DND-41 (cell line): Measurements from ENCODE around the gene THOC6.
A peak's percentile ranks its signal among the peaks of the same experiment; 100 is the strongest.

Source experiments
- ATAC-seq: fragments of 200-7000 bp; cut with Tn5 transposase; 3 replicates; pipeline ENCODE4 v1.9.1; 2021; ENCODE audit warnings: low read depth; ENCODE audit not compliant: insufficient read depth
- DNase-seq: peaks from one replicate; pipeline ENCODE4 v3.0.0-alpha.2; 2020
- H2AFZ ChIP-seq: 2 replicates; pipeline ENCODE4 v1.6.0; 2012; ENCODE audit warnings: low read depth, low read length
- H3K27ac ChIP-seq: 2 replicates; pipeline ENCODE4 v1.5.1; 2012; ENCODE audit warnings: low read length, inconsistent platforms
- H3K27me3 ChIP-seq: fragments of 200-600 bp; sonication (generic); 2 replicates; pipeline ENCODE4 v1.6.0; 2012; ENCODE audit warnings: low read length, mild to moderate bottlenecking, inconsistent platforms; ENCODE audit not compliant: insufficient read depth, poor library complexity
- H3K36me3 ChIP-seq: 2 replicates; pipeline ENCODE4 v1.5.1; 2012; ENCODE audit warnings: low read length, inconsistent platforms; ENCODE audit not compliant: insufficient read depth
- H3K4me1 ChIP-seq: 2 replicates; pipeline ENCODE4 v1.5.1; 2012; ENCODE audit warnings: mild to moderate bottlenecking, low read length; ENCODE audit not compliant: insufficient read depth
- H3K4me2 ChIP-seq: 2 replicates; pipeline ENCODE4 v1.6.0; 2012; ENCODE audit warnings: mild to moderate bottlenecking, moderate library complexity, low read length, inconsistent platforms; ENCODE audit not compliant: insufficient read depth
- H3K4me3 ChIP-seq, 2 experiments: fragments of 200-600 bp in 1 of 2; shearing (Covaris generic) in 1 of 2; 2 replicates each; pipeline ENCODE4 v1.5.1; 2012 to 2016; ENCODE audit warnings: inconsistent platforms in 2 of 2, low read length in 2 of 2, mild to moderate bottlenecking in 2 of 2, low read depth in 1 of 2, moderate library complexity in 1 of 2
- H3K79me2 ChIP-seq: 2 replicates; pipeline ENCODE4 v1.6.0; 2012; ENCODE audit warnings: low read length, inconsistent platforms; ENCODE audit not compliant: insufficient read depth
- H3K9ac ChIP-seq: 2 replicates; pipeline ENCODE4 v1.6.0; 2012; ENCODE audit warnings: low read depth, mild to moderate bottlenecking, inconsistent platforms, low read length, moderate library complexity
- H3K9me3 ChIP-seq: 2 replicates; pipeline ENCODE4 v1.5.1; 2012; ENCODE audit warnings: low read length, moderate library complexity, mild to moderate bottlenecking, inconsistent platforms; ENCODE audit not compliant: insufficient read depth, severe bottlenecking
- H4K20me1 ChIP-seq: 2 replicates; pipeline ENCODE4 v1.6.0; 2012; ENCODE audit warnings: low read length; ENCODE audit not compliant: insufficient read depth
- EZH2 ChIP-seq: IDR thresholded peaks from 3 replicates; pipeline ENCODE4 v1.6.1; 2012; ENCODE audit warnings: borderline replicate concordance, low read depth, mild to moderate bottlenecking, moderate library complexity, low read length, inconsistent platforms; ENCODE audit not compliant: severe bottlenecking
- TF ChIP-seq, protein P1 (sequence below): IDR thresholded peaks from 2 replicates; pipeline ENCODE4 v1.5.1; 2012; ENCODE audit warnings: borderline replicate concordance, low read length, moderate library complexity, mild to moderate bottlenecking; ENCODE audit not compliant: poor library complexity, severe bottlenecking; ENCODE audit errors: extremely low read depth

Gene THOC6

DNA sequence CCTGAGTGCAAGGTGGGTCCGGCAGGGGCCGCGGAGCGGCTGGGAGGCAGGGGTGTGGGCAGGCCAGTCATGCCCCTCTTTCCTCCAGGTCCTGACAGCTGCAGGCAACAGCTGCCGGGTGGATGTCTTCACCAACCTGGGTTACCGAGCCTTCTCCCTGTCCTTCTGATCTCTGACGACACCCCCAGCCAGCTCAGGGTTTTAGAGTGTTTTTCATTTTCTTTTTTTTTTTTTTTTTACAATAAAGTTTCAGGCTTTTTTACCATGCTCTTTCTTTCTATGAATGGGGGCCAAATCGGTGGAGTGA, 3.6 kb downstream of the THOC6 start:
- Histone ChIP-seq H3K4me3 (no peak overlapping the region), H3K9me3 (no peaks in the 10 kb centered on the region), H3K27ac (no peak overlapping the region), H2AFZ (no peak overlapping the region), H3K79me2 (peaks cover 12% of the 10 kb centered on the region), H3K4me1 (peaks cover 32% of the 10 kb centered on the region), H3K27me3 (no peaks in the 10 kb centered on the region), H3K9ac (no peak overlapping the region), H3K36me3 (peaks cover 22% of the 10 kb centered on the region), H4K20me1 (peaks cover 22% of the 10 kb centered on the region), H3K4me2 (no peak overlapping the region)
- DNase-seq (no peak), ATAC-seq (no peak)
- TF ChIP-seq, protein P1, sequence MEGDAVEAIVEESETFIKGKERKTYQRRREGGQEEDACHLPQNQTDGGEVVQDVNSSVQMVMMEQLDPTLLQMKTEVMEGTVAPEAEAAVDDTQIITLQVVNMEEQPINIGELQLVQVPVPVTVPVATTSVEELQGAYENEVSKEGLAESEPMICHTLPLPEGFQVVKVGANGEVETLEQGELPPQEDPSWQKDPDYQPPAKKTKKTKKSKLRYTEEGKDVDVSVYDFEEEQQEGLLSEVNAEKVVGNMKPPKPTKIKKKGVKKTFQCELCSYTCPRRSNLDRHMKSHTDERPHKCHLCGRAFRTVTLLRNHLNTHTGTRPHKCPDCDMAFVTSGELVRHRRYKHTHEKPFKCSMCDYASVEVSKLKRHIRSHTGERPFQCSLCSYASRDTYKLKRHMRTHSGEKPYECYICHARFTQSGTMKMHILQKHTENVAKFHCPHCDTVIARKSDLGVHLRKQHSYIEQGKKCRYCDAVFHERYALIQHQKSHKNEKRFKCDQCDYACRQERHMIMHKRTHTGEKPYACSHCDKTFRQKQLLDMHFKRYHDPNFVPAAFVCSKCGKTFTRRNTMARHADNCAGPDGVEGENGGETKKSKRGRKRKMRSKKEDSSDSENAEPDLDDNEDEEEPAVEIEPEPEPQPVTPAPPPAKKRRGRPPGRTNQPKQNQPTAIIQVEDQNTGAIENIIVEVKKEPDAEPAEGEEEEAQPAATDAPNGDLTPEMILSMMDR = no peak
- no peak for TF ChIP-seq EZH2

DNA sequence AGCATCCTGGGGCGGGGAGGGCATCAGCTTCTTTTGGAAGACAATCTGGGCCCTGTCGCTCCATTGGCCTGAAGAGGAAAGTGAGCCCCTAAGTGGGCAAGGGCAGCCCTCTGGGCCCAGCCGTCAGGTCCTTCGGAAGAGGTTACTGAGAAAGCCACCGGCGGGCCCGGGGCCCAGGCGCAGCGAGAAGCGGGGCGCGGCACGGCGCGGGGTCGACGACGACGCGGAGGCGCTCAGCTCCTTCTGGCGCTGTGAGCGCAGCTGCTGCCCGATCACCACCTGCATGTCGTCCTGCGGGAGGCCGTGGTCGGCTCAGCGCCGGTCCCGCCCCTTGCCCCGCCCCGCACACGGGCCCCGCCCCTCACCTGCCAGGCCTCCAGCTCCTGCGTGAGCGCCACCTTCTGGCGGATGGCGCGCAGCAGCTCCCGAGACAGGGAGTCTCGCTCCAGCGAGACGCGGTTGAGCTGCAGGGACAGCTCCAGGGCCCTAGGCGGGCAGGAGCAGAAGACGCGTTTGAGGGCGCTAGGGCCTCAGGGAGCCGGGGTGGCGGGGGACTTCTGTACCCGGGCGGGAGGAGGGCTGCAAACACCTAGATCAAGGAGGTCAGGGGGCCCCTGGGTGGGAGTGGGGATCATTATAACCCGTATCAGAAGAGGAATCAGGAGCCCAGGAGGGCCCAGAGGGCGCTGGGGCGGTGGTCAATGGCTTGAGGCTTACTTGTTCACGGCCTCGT, 4.3 kb downstream of the THOC6 start:
- no peak for TF ChIP-seq EZH2
- TF ChIP-seq, protein P1 = peak; percentile 78
- Histone ChIP-seq H4K20me1 (peaks cover 22% of the 10 kb centered on the region), H3K4me1 (peaks cover 25% of the 10 kb centered on the region), H3K79me2 (peaks cover 12% of the 10 kb centered on the region), H3K36me3 (peaks cover 22% of the 10 kb centered on the region), H3K27ac (no peak overlapping the region), H3K9ac (no peak overlapping the region), H3K9me3 (no peaks in the 10 kb centered on the region), H3K4me3 (no peak overlapping the region), H3K4me2 (no peak overlapping the region), H2AFZ (no peak overlapping the region), H3K27me3 (no peaks in the 10 kb centered on the region)
- ATAC-seq (peak; percentile 47), DNase-seq (peak; percentile 83)

DNA sequence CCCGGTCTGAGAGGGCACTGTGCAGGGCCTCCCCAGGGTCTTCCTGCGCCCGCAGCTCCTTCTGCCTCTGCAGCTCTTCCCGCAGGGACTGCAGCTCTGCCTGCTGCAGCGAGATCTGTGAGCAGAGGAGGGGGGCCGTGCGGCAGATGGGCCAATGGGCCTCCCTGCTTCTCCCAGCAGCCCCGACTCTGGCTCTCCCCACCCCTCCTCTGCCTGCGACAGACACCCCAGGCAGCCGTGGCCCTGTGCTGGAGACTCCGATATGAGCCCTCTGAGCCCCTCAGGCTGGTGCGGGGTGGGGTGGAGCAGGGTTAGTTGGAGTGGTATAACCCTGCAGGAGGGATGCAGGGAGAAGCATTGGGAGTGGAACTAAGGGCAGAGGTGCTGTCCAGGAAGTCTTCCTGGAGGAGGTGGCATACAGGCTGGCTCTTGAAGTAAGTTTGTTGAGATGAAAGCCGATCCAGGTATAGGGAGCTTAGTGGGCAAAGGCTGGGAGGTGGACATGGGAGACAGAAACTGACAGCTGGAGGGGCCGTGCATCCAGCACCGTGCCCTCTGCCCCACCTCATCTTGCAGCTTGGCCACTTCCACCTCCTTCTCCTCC, 5.0 kb downstream of the THOC6 start:
- ATAC-seq = no peak
- peaks cover 12% of the 10 kb centered on the region for H3K79me2 ChIP-seq
- DNase-seq = no peak
- H3K36me3 ChIP-seq = peaks cover 22% of the 10 kb centered on the region
- no peak overlapping the region for H2AFZ ChIP-seq
- H3K4me3 ChIP-seq = no peak overlapping the region
- H3K9ac ChIP-seq = no peak overlapping the region
- peaks cover 22% of the 10 kb centered on the region for H4K20me1 ChIP-seq
- H3K4me2 ChIP-seq = no peak overlapping the region
- TF ChIP-seq, protein P1 = no peak
- no peak for TF ChIP-seq EZH2
- H3K4me1 ChIP-seq = peaks cover 18% of the 10 kb centered on the region
- no peaks in the 10 kb centered on the region for H3K9me3 ChIP-seq
- no peak overlapping the region for H3K27ac ChIP-seq
- H3K27me3 ChIP-seq = no peaks in the 10 kb centered on the region
